ENCODE measurements around the gene GRIK4.
A peak's percentile ranks its signal among the peaks of the same experiment; 100 is the strongest.
"Not testable (repeated sequence)": the region's sequence is repeated elsewhere in the genome, so short reads cannot be mapped to it uniquely, and the experiment has no call there.

GRIK4 gene

GRCh38 chr11:120511116-120511819 lies at the start of gene GRIK4:
Gene GRIK4, plus strand, starts transcription at chr11:120511748. Its CDS starts 148,571 bp downstream, at chr11:120660319.
- DNase-seq, result peak; percentile 100

- DNase-seq, result no peak
Observed at GRCh38 chr11:120462825-120463224, 48.7 kb upstream of the GRIK4 start.

GRCh38 chr11:120465921-120466534 lies 45.5 kb upstream of the GRIK4 start:
- no peak for DNase-seq

DNA sequence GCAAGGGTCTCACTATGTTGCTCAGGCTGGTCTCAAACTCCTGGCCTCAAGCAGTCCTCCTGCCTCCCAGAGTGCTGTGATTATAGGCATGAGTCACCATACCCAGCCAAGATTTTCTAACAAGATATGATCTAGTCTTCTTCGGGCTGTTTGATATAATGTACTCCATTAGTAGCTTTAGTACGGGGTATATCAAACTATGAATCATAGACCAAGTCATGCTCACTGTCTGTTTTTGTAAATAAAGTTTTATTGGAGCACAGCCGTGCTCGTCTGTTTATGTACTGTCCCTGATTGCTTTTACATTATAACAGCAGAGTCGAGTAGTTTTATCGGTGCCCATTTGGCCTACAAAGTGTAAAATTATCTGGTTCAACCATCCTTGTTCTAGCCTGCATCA lies 43.9 kb upstream of the GRIK4 start:
- no peak for DNase-seq

GRCh38 chr11:120471131-120471530 lies 40.4 kb upstream of the GRIK4 start:
- no peak for DNase-seq

DNA sequence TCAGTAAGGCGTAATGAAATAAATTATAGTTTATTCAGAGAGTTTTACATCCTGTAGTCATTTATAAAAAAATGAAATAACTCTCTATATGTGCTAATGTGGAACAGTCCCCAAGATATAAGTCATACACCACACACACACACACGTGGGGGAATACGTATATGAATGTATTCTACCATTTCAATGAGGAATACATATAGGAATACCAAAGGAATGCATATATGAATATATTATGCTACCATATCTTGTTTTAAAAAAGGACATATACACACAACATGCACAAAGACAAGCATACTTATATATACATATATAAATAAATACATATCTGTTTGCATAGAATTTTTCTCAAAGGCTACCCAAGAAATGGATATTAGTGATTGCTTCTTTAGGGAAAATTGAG lies 39.6 kb upstream of the GRIK4 start:
- DNase-seq, result no peak

DNA sequence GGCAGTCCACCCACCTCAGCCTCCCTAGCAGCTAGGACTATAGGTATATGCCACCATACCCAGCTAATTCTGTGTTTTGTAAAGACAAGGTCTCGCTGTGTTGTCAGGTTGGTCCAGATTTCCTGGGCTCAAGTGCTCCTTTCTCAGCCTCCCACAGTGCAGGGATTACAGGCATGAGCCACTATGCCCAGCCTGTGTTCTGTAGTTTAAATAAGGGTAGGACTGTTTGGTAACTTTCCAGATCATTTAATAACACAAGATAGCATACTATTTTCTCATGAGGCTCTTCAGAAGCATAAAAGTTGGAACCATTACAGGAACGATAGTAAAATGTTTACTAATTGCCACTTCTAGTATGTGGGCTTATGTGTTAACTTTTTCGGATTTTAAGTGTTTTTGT lies 38.0 kb upstream of the GRIK4 start:
- no peak for DNase-seq

GRCh38 chr11:120482149-120482548 lies 29.4 kb upstream of the GRIK4 start:
- DNase-seq, result no peak

DNA sequence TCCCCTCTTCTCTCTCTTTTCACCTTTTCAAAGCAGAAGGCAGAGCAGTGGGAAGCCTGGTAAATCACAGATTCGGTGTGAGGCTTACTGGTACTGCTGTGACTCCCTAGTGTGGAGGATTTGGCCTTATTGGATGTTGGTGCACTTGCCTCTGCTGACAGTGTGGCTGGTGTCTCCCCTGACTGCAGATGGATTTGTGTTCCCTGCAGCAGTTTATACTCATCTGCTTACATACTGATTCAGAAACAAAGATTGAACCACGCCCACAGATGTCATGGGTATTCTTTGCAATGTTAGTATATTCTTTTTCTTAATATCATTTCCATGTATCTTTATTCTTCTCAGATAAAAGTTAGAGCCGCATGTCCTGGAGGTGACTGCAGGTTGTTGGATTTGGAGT lies 26.8 kb upstream of the GRIK4 start:
- DNase-seq, result no peak

GRCh38 chr11:120486138-120486537 lies 25.4 kb upstream of the GRIK4 start:
- no peak for DNase-seq

DNA sequence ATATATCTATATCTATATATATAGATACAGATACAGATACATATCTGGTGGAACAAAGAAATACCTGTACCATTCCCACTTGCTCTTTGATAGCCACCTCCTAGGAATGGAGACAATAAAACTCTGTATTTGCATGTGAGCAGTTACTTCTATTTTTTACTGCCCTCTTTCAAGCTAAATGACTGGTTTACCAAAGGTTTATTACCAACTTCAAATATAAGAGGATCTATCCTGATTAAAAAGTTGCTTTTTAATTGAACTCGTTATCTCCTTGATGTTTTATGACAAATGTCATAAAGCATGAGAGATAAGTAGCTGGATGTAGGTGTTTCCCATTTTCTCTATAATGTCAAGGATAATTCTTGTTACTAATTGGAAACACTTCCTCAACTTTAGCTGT lies 21.7 kb upstream of the GRIK4 start:
- no peak for DNase-seq

- no peak for DNase-seq
Observed at GRCh38 chr11:120492486-120492885, 19.1 kb upstream of the GRIK4 start.

GRCh38 chr11:120494595-120494994 lies 17.0 kb upstream of the GRIK4 start:
- DNase-seq, result no peak

DNA sequence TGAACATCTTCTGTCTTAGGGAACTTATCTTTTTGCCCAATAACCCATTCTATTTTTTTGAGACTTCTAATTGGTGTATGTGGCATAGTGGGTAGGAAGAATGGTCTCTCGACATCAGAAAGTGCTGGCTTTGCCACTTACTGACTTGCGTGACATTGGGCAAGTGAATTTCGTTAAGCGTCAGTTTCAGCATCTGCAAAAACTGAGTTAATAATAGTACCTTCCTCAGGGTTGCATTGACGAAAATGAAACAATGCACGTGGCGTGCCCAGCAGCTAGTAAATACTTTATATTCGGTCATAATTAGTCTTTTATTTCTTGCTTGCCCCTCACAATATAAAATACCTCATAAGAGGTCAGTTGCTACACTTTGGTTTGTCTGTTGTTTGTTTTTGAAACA lies 12.5 kb upstream of the GRIK4 start:
- no peak for DNase-seq

DNA sequence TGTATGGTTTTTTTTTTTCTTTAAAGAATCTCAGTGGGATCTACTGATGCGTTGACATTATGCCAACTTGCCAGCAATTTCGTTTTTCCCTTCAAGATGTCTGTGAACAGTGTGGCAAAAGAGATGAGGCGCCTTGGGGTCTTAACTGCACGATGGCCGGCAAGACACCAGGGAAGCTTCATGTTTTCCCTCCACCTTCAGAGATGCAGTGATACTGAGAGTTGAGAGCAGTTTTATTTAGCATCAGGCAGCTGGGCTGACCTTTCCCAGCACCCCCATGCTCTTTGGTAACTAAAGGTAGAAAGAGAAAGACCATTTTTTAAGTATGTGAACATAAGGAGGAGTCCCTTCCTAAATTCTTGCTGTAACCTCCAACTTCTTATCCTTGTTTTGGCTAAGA lies 11.7 kb upstream of the GRIK4 start:
- no peak for DNase-seq

DNA sequence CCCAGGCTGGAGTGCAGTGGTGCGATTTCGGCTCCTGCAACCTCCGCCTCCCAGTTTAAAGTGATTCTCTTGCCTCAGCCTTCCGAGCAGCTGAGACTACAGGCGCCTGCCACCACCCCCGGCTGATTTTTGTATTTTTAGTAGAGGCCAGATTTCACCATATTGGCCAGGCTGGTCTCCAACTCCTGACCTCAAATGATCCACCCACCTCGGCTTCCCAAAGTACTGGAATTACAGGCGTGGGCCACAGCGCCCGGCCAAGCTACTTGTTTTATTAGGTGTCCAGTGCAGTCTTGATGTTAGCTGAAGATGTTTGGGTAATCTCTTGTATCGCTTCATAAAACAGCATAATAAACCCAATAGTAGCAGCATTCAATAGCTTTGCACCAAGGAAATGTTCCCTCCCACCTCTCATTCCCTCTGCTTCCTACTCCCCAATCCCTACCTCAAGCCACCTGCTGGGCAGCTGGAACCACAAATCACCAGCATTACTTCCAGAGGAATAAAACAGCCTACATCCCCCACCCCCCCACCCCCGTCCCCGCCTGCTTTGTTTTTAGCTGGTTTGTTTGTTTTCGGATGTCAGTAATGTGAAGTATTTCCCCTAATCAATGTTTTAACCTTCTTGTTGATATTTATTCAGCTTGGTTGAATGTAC lies 11.0 kb upstream of the GRIK4 start:
- DNase-seq, result no peak

DNA sequence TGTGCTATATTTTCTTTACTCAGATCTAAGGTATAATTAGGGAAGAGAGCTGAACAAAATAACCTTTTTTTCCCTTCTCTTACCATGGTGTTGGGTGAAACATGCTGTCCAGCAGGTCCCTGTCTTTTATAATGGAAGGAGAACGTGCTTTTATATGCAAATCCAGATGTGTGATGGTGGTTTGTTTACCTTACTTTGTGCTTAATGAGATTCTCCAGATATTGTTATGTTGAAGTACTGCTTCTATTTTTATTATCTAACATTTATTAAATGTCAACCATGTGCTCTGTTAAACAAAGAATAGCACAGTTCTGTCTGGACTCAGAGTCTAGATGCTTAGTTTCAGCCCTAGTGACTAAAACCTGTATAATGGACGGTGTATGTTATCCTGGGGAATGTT lies 10.1 kb upstream of the GRIK4 start:
- no peak for DNase-seq

DNA sequence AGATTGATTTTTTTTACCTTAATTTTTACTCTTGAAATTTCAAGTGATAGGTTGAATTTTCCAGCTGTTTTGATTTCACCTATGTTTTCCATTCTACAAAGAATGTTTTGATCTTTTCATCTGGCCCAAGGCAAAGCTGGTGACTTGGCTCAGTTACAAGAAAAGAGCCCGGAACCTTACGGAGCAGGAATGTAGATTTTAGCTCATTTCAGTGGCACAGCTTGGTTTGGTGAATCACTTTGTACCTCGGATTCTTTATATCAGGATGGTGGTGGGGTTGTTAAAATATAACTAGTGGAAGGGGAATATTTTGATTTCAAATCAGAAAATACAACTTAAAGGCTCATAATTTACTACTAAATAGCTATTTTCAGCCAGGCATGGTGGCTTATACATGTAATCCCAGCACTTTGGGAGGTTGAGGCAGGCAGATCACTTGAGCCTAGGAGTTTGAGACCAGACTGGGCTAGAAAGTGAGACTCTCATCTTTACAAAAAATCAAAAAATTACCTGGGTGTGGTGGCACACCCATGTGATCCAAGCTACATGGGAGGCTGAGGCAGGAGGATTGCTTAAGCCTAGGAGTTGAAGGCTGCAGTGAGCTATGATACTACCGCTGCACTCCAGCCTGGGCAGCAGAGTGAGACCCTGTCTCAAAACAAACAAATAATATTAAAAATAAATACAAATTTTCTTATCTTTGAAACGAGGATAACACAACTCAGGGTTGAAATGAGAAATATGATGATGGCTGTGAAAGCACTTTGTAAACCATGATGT lies 9.4 kb upstream of the GRIK4 start:
- DNase-seq, result no peak

DNA sequence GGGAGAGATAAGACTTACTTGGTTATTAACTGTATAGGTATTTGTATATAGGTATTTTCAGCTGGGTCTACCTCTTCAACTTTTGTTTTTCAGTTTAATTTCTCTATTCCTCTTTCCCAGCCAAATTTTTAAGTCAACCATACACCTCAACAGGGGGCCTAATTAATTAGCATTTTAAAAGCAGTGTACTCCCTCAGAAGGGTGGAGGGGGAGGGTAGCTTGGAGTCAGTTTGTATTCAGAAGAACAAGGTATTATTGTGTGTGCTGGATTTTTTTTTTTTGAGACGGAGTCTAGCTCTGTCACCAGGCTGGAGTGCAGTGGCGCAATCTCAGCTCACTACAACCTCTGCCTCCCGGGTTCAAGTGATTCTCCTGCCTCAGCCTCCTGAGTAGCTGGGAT lies 8.0 kb upstream of the GRIK4 start:
- DNase-seq, result not testable (repeated sequence)

- no peak for DNase-seq
Observed at GRCh38 chr11:120505801-120506425, 5.6 kb upstream of the GRIK4 start.

GRCh38 chr11:120509346-120510053 lies 2.0 kb upstream of the GRIK4 start:
- DNase-seq, result no peak

- DNase-seq, result no peak
Observed at GRCh38 chr11:120510406-120511115, 987 bp upstream of the GRIK4 start.
